Thoracic aorta (tissue), 2 donors: ENCODE measurements around the gene SCAMP5. TPM values are rescaled to one million over a fixed set of nuclear protein-coding genes. Genes with fewer than 3 reads are reported as not detected.

Source experiments
- ATAC-seq: fragments of 150-250 bp; one replicate; pipeline ENCODE4 v1.8.0; 2017; ENCODE audit warnings: low read depth; ENCODE audit not compliant: insufficient number of reproducible peaks, low FRiP score
- DNase-seq: peaks from one replicate; pipeline ENCODE4 v3.0.0-alpha.2; 2020; ENCODE audit warnings: low spot score
- H3K27ac ChIP-seq, 2 donors: fragments of 200-600 bp; sonication (generic); 1 replicate in 1 of 2; 2 replicates in 1 of 2; pipeline ENCODE4 v1.5.1; 2016; ENCODE audit warnings: mild to moderate bottlenecking in 2 of 2, moderate library complexity in 2 of 2
- H3K27me3 ChIP-seq: fragments of 200-600 bp; sonication (generic); replicated peaks from 2 replicates; pipeline ENCODE4 v1.6.0; 2016; ENCODE audit warnings: mild to moderate bottlenecking; ENCODE audit not compliant: insufficient read depth
- H3K36me3 ChIP-seq: fragments of 200-600 bp; sonication (generic); one replicate; pipeline ENCODE4 v1.5.1; 2016
- H3K4me1 ChIP-seq, 2 donors: fragments of 200-600 bp; sonication (generic); 1 replicate in 1 of 2; 2 replicates in 1 of 2; pipeline versions ENCODE4 v1.5.1 to v1.6.0; 2016; ENCODE audit warnings: low read depth in 2 of 2, mild to moderate bottlenecking in 1 of 2; ENCODE audit not compliant: control insufficient read depth in 1 of 2
- H3K4me3 ChIP-seq: fragments of 200-600 bp; sonication (generic); 2 replicates; pipeline ENCODE4 v1.5.1; 2016; ENCODE audit warnings: mild to moderate bottlenecking
- H3K9me3 ChIP-seq: fragments of 200-600 bp; sonication (generic); 2 replicates; pipeline ENCODE4 v1.5.1; 2016
- total RNA-seq, 2 donors: library from RNA; depleted of rRNA; stranded (reverse); fragments of >200 nt; gene quantifications; one replicate each; pipeline versions ENCODE4 v1.1.0 to v1.2.3, GENCODE V29; 2016
- TF ChIP-seq, protein P1 (sequence below): fragments of 200-600 bp; sonication (generic); IDR thresholded peaks from one replicate; pipeline ENCODE4 v1.5.1; 2019; ENCODE audit warnings: antibody characterized with exemption

SCAMP5 gene
- total RNA-seq, 2 donors from 2014 or later, result 1.5 to 3.5 TPM

DNA sequence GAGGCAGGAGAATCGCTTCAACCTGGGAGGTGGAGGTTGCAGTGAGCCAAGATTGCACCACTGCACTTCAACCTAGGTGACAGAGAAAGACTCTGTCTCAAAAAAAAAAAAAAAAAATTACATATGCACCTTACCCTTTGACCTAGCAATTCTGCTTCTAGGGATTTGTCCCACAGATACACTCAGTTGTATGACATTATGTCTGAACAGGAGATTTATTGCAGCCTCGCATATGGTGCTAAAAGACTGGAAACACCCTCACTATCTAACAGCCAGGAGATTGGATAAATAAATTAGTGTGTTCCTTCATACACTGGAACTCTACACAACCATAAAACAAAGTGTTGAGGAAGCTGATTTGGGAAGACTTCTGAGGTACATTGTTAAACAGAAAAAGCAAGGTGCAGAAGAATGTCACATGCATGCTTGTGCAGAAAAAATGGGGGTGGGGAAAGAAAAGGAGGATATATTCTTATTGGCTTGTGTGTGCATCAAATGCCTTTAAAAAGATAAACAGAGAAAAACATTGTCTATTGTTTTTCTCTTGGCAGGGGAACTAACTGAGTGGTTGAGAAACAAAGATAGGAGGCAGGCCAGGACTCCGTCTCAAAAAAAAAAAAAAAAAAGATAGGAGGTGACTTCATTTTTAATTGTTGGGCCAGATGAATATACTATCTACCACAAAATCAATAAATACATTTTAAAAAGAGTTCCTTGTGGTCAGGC lies 59.0 kb downstream of the SCAMP5 start:
- Histone ChIP-seq H3K27me3 (no peaks in the 10 kb centered on the region), H3K9me3 (no peaks in the 10 kb centered on the region), H3K4me3 (no peak overlapping the region), H3K27ac (no peak overlapping the region), H3K36me3 (no peaks in the 10 kb centered on the region), H3K4me1 (peaks cover 4 to 10% of the 10 kb centered on the region in 2 donors)
- DNase-seq, result no peak
- no peak for ATAC-seq
- TF ChIP-seq, protein P1, sequence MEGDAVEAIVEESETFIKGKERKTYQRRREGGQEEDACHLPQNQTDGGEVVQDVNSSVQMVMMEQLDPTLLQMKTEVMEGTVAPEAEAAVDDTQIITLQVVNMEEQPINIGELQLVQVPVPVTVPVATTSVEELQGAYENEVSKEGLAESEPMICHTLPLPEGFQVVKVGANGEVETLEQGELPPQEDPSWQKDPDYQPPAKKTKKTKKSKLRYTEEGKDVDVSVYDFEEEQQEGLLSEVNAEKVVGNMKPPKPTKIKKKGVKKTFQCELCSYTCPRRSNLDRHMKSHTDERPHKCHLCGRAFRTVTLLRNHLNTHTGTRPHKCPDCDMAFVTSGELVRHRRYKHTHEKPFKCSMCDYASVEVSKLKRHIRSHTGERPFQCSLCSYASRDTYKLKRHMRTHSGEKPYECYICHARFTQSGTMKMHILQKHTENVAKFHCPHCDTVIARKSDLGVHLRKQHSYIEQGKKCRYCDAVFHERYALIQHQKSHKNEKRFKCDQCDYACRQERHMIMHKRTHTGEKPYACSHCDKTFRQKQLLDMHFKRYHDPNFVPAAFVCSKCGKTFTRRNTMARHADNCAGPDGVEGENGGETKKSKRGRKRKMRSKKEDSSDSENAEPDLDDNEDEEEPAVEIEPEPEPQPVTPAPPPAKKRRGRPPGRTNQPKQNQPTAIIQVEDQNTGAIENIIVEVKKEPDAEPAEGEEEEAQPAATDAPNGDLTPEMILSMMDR, result no peak

- Histone ChIP-seq H3K4me1 (no peaks in the 10 kb centered on the region), H3K4me3 (no peak overlapping the region), H3K9me3 (no peaks in the 10 kb centered on the region), H3K27me3 (no peaks in the 10 kb centered on the region), H3K27ac (no peak overlapping the region), H3K36me3 (no peaks in the 10 kb centered on the region)
- TF ChIP-seq, protein P1, result no peak
- ATAC-seq (no peak), DNase-seq (no peak)
Measured at GRCh38 chr15:75056036-75056435, 60.7 kb downstream of the SCAMP5 start.

GRCh38 chr15:75058127-75058905 lies 63.0 kb downstream of the SCAMP5 start:
- ATAC-seq (no peak), DNase-seq (no peak)
- no peak overlapping the region for H3K4me3 ChIP-seq
- no peaks in the 10 kb centered on the region for H3K27me3 ChIP-seq
- peaks cover 0 to 4% of the 10 kb centered on the region in 2 donors for H3K4me1 ChIP-seq
- TF ChIP-seq, protein P1, result no peak
- H3K27ac ChIP-seq, result no peak overlapping the region
- H3K9me3 ChIP-seq, result no peaks in the 10 kb centered on the region
- H3K36me3 ChIP-seq, result no peaks in the 10 kb centered on the region

DNA sequence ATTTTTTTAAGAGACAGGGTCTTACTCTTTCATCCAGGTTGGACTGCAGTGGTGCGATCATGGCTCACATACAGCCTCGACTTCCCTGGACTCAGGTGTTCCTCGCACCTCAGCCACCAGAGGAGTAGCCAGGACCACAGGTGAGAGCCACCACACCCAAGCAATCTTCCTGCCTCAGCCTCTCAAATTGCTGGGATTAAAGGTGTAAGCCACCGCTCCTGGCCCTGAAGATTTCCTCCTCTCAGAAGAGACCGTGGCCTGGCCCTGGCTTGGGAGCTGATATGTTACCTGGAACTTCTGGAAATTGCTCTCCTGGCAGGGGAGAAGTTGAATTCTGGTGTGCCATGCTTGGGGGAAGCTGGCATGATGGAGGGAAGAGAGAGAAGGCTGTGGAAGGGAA lies 64.2 kb downstream of the SCAMP5 start:
- ATAC-seq (no peak), DNase-seq (no peak)
- Histone ChIP-seq H3K36me3 (no peaks in the 10 kb centered on the region), H3K27ac (no peak overlapping the region), H3K4me3 (no peak overlapping the region), H3K27me3 (no peaks in the 10 kb centered on the region), H3K9me3 (no peaks in the 10 kb centered on the region), H3K4me1 (peaks cover 4 to 10% of the 10 kb centered on the region in 2 donors)
- TF ChIP-seq, protein P1, result no peak

- H3K36me3 ChIP-seq, result no peaks in the 10 kb centered on the region
- no peak for DNase-seq
- H3K9me3 ChIP-seq, result no peaks in the 10 kb centered on the region
- no peak overlapping the region for H3K27ac ChIP-seq
- no peaks in the 10 kb centered on the region for H3K27me3 ChIP-seq
- ATAC-seq, result no peak
- TF ChIP-seq, protein P1, result no peak
- H3K4me1 ChIP-seq, result peaks cover 21 to 27% of the 10 kb centered on the region in 2 donors
- no peak overlapping the region for H3K4me3 ChIP-seq
Measured at GRCh38 chr15:75061272-75061671, 65.9 kb downstream of the SCAMP5 start.
